Neural progenitor cell (in vitro differentiated cells): Measurements from ENCODE around the gene FBXL5. TPM values are rescaled to one million over a fixed set of nuclear protein-coding genes. Genes with fewer than 3 reads are reported as not detected.

Experiments used
- DNase-seq: peaks from one replicate; pipeline ENCODE4 v3.0.0-alpha.2; 2016; ENCODE audit warnings: low spot score
- H2AFZ ChIP-seq: fragments of 200-600 bp; sonication (generic); replicated peaks from 2 replicates; pipeline ENCODE4 v1.6.1; 2016; ENCODE audit warnings: antibody characterized with exemption
- H3F3A ChIP-seq: fragments of 200-600 bp; sonication (generic); 2 replicates; pipeline ENCODE4 v1.6.1; 2016; ENCODE audit warnings: antibody characterized with exemption, low read depth
- H3K27ac ChIP-seq: fragments of 200-600 bp; sonication (generic); 2 replicates; pipeline ENCODE4 v1.5.1; 2016; ENCODE audit warnings: mild to moderate bottlenecking
- H3K27me3 ChIP-seq: fragments of 200-600 bp; sonication (generic); 2 replicates; pipeline ENCODE4 v1.6.1; 2016; ENCODE audit warnings: mild to moderate bottlenecking, moderate library complexity
- H3K36me3 ChIP-seq: fragments of 200-600 bp; sonication (generic); 2 replicates; pipeline ENCODE4 v1.5.1; 2016
- H3K4me1 ChIP-seq: fragments of 200-600 bp; sonication (generic); 2 replicates; pipeline ENCODE4 v1.6.1; 2016; ENCODE audit warnings: mixed run types
- H3K4me2 ChIP-seq: fragments of 200-600 bp; sonication (generic); 2 replicates; pipeline ENCODE4 v1.6.1; 2016
- H3K4me3 ChIP-seq: fragments of 200-600 bp; sonication (generic); 2 replicates; pipeline ENCODE4 v1.5.1; 2016
- H3K79me2 ChIP-seq: fragments of 200-600 bp; sonication (generic); 2 replicates; pipeline ENCODE4 v1.6.1; 2016; ENCODE audit warnings: low read depth
- H3K9ac ChIP-seq: fragments of 200-600 bp; sonication (generic); 2 replicates; pipeline ENCODE4 v1.6.1; 2016
- H3K9me3 ChIP-seq: fragments of 200-600 bp; sonication (generic); 2 replicates; pipeline ENCODE4 v1.5.1; 2016; ENCODE audit warnings: low read depth
- H4K20me1 ChIP-seq: fragments of 200-600 bp; sonication (generic); 2 replicates; pipeline ENCODE4 v1.6.1; 2016; ENCODE audit warnings: low read depth
- H3K27ac Mint-ChIP-seq: 3 replicates; pipeline ENCODE4 v1.8.0; 2021; ENCODE audit warnings: mixed read lengths
- H3K27me3 Mint-ChIP-seq: 2 replicates; pipeline ENCODE4 v1.8.0; 2022; ENCODE audit warnings: low read depth, mild to moderate bottlenecking, inconsistent platforms, moderate library complexity, mixed read lengths; ENCODE audit not compliant: insufficient read depth
- H3K36me3 Mint-ChIP-seq: 3 replicates; pipeline ENCODE4 v1.8.0; 2021; ENCODE audit warnings: mixed read lengths
- H3K4me1 Mint-ChIP-seq: 3 replicates; pipeline ENCODE4 v1.8.0; 2021; ENCODE audit warnings: mixed read lengths
- H3K4me3 Mint-ChIP-seq: 3 replicates; pipeline ENCODE4 v1.8.0; 2021; ENCODE audit warnings: mild to moderate bottlenecking, moderate library complexity, mixed read lengths
- H3K9me3 Mint-ChIP-seq: 3 replicates; pipeline ENCODE4 v1.8.0; 2020; ENCODE audit warnings: mixed read lengths
- EZH2 ChIP-seq: fragments of 200-600 bp; sonication (generic); IDR thresholded peaks from 2 replicates; pipeline ENCODE4 v1.6.1; 2017; ENCODE audit warnings: antibody characterized with exemption, mild to moderate bottlenecking, moderate library complexity
- EZH2phosphoT487 ChIP-seq: fragments of 200-600 bp; sonication (generic); IDR thresholded peaks from 2 replicates; pipeline ENCODE4 v1.6.1; 2017; ENCODE audit warnings: antibody characterized with exemption
- total RNA-seq: library from RNA; depleted of rRNA; stranded (reverse); fragments of >200 nt; gene quantifications from 2 replicates; pipeline ENCODE4 v1.2.3, GENCODE V29; 2015; ENCODE audit warnings: low replicate concordance
- TF ChIP-seq, protein P1 (sequence below): fragments of 200-600 bp; sonication (generic); IDR thresholded peaks from 2 replicates; pipeline ENCODE4 v1.5.1; 2017; ENCODE audit warnings: antibody characterized with exemption, mild to moderate bottlenecking

Gene FBXL5
- total RNA-seq, 1 donor from 2014 or later, result 87.9 TPM

DNA sequence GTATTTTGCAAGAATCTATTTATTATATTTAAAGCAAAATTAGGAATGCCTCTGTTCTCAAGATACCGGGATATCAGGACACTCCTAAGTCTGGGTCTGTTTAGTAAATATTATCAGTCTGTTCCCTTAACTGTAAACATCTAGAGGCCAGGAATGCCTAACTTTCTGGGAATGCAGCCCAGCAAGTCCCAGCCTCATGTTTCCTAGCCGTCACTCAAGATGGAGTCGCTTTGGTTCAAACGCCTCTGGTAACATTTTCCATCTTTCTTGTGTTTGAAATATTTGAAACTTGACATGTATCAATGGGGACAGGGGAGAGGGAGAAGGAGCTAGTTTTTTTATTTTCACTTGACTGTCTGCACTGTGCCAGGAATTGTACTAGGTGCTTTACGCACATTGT, 85.4 kb downstream of the FBXL5 start:
- no peaks in the 10 kb centered on the region for H4K20me1 ChIP-seq
- no peak overlapping the region for H3K4me2 ChIP-seq
- no peak for DNase-seq
- Mint-ChIP-seq H3K9me3 (no peaks in the 10 kb centered on the region), H3K27ac (no peak overlapping the region), H3K4me1 (no peaks in the 10 kb centered on the region), H3K27me3 (peaks cover 6% of the 10 kb centered on the region), H3K4me3 (no peak overlapping the region), H3K36me3 (peaks cover 24% of the 10 kb centered on the region)
- H3K4me1 ChIP-seq, result no peaks in the 10 kb centered on the region
- no peak overlapping the region for H3K4me3 ChIP-seq
- no peaks in the 10 kb centered on the region for H3K27me3 ChIP-seq
- no peaks in the 10 kb centered on the region for H3F3A ChIP-seq
- H3K9ac ChIP-seq, result no peak overlapping the region
- H3K36me3 ChIP-seq, result no peaks in the 10 kb centered on the region
- H3K79me2 ChIP-seq, result no peaks in the 10 kb centered on the region
- no peaks in the 10 kb centered on the region for H3K9me3 ChIP-seq
- no peak overlapping the region for H2AFZ ChIP-seq
- TF ChIP-seq, protein P1, sequence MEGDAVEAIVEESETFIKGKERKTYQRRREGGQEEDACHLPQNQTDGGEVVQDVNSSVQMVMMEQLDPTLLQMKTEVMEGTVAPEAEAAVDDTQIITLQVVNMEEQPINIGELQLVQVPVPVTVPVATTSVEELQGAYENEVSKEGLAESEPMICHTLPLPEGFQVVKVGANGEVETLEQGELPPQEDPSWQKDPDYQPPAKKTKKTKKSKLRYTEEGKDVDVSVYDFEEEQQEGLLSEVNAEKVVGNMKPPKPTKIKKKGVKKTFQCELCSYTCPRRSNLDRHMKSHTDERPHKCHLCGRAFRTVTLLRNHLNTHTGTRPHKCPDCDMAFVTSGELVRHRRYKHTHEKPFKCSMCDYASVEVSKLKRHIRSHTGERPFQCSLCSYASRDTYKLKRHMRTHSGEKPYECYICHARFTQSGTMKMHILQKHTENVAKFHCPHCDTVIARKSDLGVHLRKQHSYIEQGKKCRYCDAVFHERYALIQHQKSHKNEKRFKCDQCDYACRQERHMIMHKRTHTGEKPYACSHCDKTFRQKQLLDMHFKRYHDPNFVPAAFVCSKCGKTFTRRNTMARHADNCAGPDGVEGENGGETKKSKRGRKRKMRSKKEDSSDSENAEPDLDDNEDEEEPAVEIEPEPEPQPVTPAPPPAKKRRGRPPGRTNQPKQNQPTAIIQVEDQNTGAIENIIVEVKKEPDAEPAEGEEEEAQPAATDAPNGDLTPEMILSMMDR, result no peak
- TF ChIP-seq EZH2, result no peak
- no peak for TF ChIP-seq EZH2phosphoT487
- H3K27ac ChIP-seq, result no peak overlapping the region

DNA sequence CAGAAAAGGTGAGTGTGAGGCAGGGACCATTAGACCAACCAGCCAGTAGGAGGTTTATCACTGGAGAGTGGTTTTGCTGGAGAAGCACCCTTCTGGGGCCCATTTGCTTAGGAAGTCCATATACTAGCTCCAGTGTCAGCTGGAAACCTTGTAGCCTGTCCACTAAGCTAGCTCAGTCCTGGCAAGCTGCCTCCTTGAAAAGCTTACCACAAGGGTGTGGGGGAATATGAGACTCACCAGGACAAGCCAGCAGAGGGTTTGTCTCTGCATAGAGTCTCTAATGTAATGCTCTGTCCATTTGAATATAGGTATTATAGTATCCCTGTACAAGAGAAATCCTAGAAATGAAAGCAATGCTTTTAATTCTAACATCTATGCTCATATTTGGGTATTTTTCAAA, 86.3 kb downstream of the FBXL5 start:
- DNase-seq, result no peak
- TF ChIP-seq EZH2 (no peak), EZH2phosphoT487 (no peak)
- TF ChIP-seq, protein P1, result no peak
- H3K4me2 ChIP-seq, result no peak overlapping the region
- Mint-ChIP-seq H3K4me1 (no peaks in the 10 kb centered on the region), H3K9me3 (no peaks in the 10 kb centered on the region), H3K4me3 (no peak overlapping the region), H3K36me3 (peaks cover 28% of the 10 kb centered on the region), H3K27ac (no peak overlapping the region), H3K27me3 (peaks cover 6% of the 10 kb centered on the region)
- H4K20me1 ChIP-seq, result no peaks in the 10 kb centered on the region
- H3K4me3 ChIP-seq, result no peak overlapping the region
- H3K27ac ChIP-seq, result no peak overlapping the region
- no peaks in the 10 kb centered on the region for H3F3A ChIP-seq
- H3K9me3 ChIP-seq, result no peaks in the 10 kb centered on the region
- H2AFZ ChIP-seq, result no peak overlapping the region
- H3K9ac ChIP-seq, result no peak overlapping the region
- H3K79me2 ChIP-seq, result no peaks in the 10 kb centered on the region
- H3K4me1 ChIP-seq, result no peaks in the 10 kb centered on the region
- no peaks in the 10 kb centered on the region for H3K36me3 ChIP-seq
- H3K27me3 ChIP-seq, result no peaks in the 10 kb centered on the region

DNA sequence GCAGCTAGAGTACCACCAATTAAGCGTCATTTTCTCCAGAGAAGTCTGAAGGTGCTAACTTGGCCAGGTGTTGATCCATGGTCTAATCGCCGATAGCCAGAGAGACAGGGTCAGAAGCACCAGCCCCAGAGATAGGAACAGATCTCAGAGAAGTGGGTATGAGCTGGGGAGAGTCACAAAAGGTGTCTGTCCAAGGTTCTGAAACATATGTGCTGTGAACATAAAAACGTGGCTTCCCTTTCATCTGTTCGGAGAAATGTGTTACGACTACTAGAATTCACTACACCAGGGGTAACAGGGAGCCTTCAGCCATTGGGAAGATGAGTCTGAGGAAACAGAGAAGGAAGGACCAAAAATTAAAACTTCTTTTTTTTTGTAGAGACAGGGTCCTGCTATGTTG, 91.3 kb downstream of the FBXL5 start:
- no peak overlapping the region for H3K4me3 Mint-ChIP-seq
- Histone ChIP-seq H3K79me2 (no peaks in the 10 kb centered on the region), H3F3A (no peaks in the 10 kb centered on the region), H3K9me3 (no peaks in the 10 kb centered on the region), H3K9ac (no peak overlapping the region), H3K4me2 (no peak overlapping the region), H4K20me1 (no peaks in the 10 kb centered on the region), H2AFZ (no peak overlapping the region), H3K36me3 (no peaks in the 10 kb centered on the region), H3K27ac (no peak overlapping the region), H3K4me3 (no peak overlapping the region), H3K4me1 (no peaks in the 10 kb centered on the region), H3K27me3 (no peaks in the 10 kb centered on the region)
- H3K27me3 Mint-ChIP-seq, result peaks cover 6% of the 10 kb centered on the region
- TF ChIP-seq EZH2phosphoT487 (no peak), EZH2 (no peak)
- TF ChIP-seq, protein P1, result no peak
- peaks cover 6% of the 10 kb centered on the region for H3K4me1 Mint-ChIP-seq
- H3K36me3 Mint-ChIP-seq, result peaks cover 26% of the 10 kb centered on the region
- no peak for DNase-seq
- H3K27ac Mint-ChIP-seq, result no peak overlapping the region
- no peaks in the 10 kb centered on the region for H3K9me3 Mint-ChIP-seq

DNA sequence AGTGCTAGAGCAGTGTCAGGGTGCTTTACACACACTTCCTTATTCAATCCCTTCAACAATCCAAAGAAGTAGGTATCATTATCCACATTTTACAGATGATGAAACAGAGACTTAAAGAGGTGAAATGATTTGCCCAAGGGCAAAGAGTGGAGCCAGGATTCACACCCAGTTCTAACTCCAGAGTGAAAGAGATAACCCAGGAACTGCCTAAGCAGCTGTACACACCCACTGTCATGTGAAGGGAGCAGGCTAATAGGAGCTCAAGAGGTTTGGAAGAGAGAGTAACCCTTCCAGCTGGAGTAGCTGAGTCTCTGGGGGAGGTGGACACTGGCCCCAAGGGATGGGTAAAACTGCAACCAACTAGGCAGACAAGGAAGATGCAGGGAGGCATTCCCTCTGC, 92.5 kb downstream of the FBXL5 start:
- Histone ChIP-seq H3F3A (no peaks in the 10 kb centered on the region), H3K9me3 (no peaks in the 10 kb centered on the region), H3K27me3 (no peaks in the 10 kb centered on the region), H3K9ac (no peak overlapping the region), H3K4me3 (no peak overlapping the region), H3K27ac (no peak overlapping the region), H3K4me1 (no peaks in the 10 kb centered on the region), H3K79me2 (no peaks in the 10 kb centered on the region), H4K20me1 (no peaks in the 10 kb centered on the region), H2AFZ (no peak overlapping the region), H3K4me2 (no peak overlapping the region), H3K36me3 (no peaks in the 10 kb centered on the region)
- H3K4me3 Mint-ChIP-seq, result no peak overlapping the region
- peaks cover 6% of the 10 kb centered on the region for H3K4me1 Mint-ChIP-seq
- TF ChIP-seq, protein P1, result no peak
- TF ChIP-seq EZH2 (no peak), EZH2phosphoT487 (no peak)
- H3K27me3 Mint-ChIP-seq, result peaks cover 6% of the 10 kb centered on the region
- no peak overlapping the region for H3K27ac Mint-ChIP-seq
- H3K9me3 Mint-ChIP-seq, result no peaks in the 10 kb centered on the region
- no peak for DNase-seq
- H3K36me3 Mint-ChIP-seq, result peaks cover 28% of the 10 kb centered on the region
